ENCODE results near the gene TUBB6.

TUBB6 gene

GRCh38 chr18:12307701-12308385, at the start of gene TUBB6:
Gene TUBB6 (plus strand): TSS chr18:12308241. CDS start chr18:12308293, 52 bp downstream.
- Histone ChIP-seq H3K9me3 (ENCODE audit: control insufficient read depth in 2 of 2, low read length in 2 of 2) (peaks cover 0 to 6% of the 10 kb centered on the region in 2 donors), H3K4me3 (ENCODE audit: low read length in 2 of 2) (peak within 1 kb of the TSS; percentile 90 to 99), H3K4me1 (ENCODE audit: control insufficient read depth, insufficient read depth, low read length) (peaks cover 38% of the 10 kb centered on the region), H3K27me3 (ENCODE audit: control insufficient read depth in 1 of 2, insufficient read depth in 2 of 2, low read length in 2 of 2) (no peaks in the 10 kb centered on the region), H3K9ac (ENCODE audit: low read length in 2 of 2) (peak within 1 kb of the TSS; percentile 89 to 95), H3K27ac (ENCODE audit: low read length) (peak within 1 kb of the TSS; percentile 96), H3K36me3 (ENCODE audit: control insufficient read depth in 2 of 2, insufficient read depth in 2 of 2, low read length in 2 of 2) (peaks cover 12 to 18% of the 10 kb centered on the region in 2 donors)

DNA sequence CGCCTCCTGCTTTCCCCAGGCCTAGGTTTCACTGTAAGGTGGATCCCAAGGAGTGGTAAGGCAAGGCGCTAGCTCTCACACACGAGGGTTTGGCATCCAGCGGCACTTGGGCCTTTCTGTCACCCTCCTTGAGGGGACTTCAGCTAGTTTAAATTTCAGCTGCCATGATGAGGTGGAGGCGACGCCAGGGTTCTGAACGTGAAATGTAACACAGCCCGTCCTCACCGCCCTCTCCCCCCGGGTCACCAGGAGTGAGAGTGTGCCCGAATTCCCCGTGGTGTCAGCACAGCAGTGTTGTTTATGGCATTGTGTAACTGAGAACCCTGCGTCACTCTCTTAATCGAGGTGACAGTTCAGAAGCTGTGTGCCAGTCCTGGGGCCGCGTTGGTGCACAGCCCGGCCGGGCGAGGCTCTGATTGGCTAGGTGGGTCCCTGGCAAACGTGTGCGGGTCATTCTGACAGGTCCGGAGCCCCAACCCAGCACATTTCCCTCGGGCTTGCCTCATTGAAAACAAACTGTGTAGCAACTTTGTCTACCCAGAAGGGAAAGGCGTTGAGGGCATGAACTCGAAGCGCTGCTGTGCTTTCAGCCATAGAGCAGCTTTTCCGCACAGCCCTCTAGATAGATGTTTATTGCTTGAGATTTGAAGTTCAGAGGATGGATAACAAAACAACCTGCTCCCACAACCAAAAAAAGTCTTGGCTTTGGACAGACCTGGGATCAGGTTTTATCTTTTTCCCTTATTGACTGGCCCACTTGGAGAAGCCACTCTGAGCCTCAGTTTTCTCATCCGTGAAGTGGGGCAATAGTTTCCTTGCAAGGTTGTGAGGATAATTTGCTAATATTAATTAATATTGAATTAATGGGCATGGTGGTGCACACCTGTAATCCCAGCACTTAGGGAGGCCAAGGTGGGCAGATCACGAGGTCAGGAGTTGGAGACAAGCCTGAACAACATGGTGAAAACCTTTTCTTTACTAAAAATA, 49.0 kb upstream of the TUBB6 start:
- Histone ChIP-seq H3K9ac (ENCODE audit: low read length in 2 of 2) (no peak overlapping the region), H3K27ac (ENCODE audit: low read length) (no peak overlapping the region), H3K9me3 (ENCODE audit: control insufficient read depth in 2 of 2, low read length in 2 of 2) (no peaks in the 10 kb centered on the region), H3K4me3 (ENCODE audit: low read length in 2 of 2) (no peak overlapping the region), H3K27me3 (ENCODE audit: control insufficient read depth in 1 of 2, insufficient read depth in 2 of 2, low read length in 2 of 2) (peaks cover 15 to 22% of the 10 kb centered on the region in 2 donors), H3K4me1 (ENCODE audit: control insufficient read depth, insufficient read depth, low read length) (peaks cover 8% of the 10 kb centered on the region), H3K36me3 (ENCODE audit: control insufficient read depth in 2 of 2, insufficient read depth in 2 of 2, low read length in 2 of 2) (no peaks in the 10 kb centered on the region)

- Histone ChIP-seq H3K9me3 (ENCODE audit: control insufficient read depth in 2 of 2, low read length in 2 of 2) (no peaks in the 10 kb centered on the region), H3K4me3 (ENCODE audit: low read length in 2 of 2) (no peak overlapping the region), H3K27ac (ENCODE audit: low read length) (no peak overlapping the region), H3K4me1 (ENCODE audit: control insufficient read depth, insufficient read depth, low read length) (no peaks in the 10 kb centered on the region), H3K9ac (ENCODE audit: low read length in 2 of 2) (no peak overlapping the region), H3K36me3 (ENCODE audit: control insufficient read depth in 2 of 2, insufficient read depth in 2 of 2, low read length in 2 of 2) (no peaks in the 10 kb centered on the region), H3K27me3 (ENCODE audit: control insufficient read depth in 1 of 2, insufficient read depth in 2 of 2, low read length in 2 of 2) (peaks cover 0 to 6% of the 10 kb centered on the region in 2 donors)
Measured at GRCh38 chr18:12262748-12263147, 45.3 kb upstream of the TUBB6 start.

GRCh38 chr18:12264864-12265263, 43.2 kb upstream of the TUBB6 start:
- H3K9ac ChIP-seq (ENCODE audit: low read length in 2 of 2), result no peak overlapping the region

GRCh38 chr18:12271376-12272235, 36.4 kb upstream of the TUBB6 start:
- H3K9ac ChIP-seq (ENCODE audit: low read length in 2 of 2), result peak overlapping the region; percentile 72 to 74
- no peaks in the 10 kb centered on the region for H3K27me3 ChIP-seq (ENCODE audit: control insufficient read depth in 1 of 2, insufficient read depth in 2 of 2, low read length in 2 of 2)
- H3K4me3 ChIP-seq (ENCODE audit: low read length in 2 of 2), result peak overlapping the region; percentile 33 to 67
- H3K9me3 ChIP-seq (ENCODE audit: control insufficient read depth in 2 of 2, low read length in 2 of 2), result no peaks in the 10 kb centered on the region
- no peaks in the 10 kb centered on the region for H3K36me3 ChIP-seq (ENCODE audit: control insufficient read depth in 2 of 2, insufficient read depth in 2 of 2, low read length in 2 of 2)
- peak overlapping the region; percentile 76 for H3K27ac ChIP-seq (ENCODE audit: low read length)
- peaks cover 3% of the 10 kb centered on the region for H3K4me1 ChIP-seq (ENCODE audit: control insufficient read depth, insufficient read depth, low read length)

More at GRCh38 chr18:12264864-12265263, 43.2 kb upstream of the TUBB6 start:
- Histone ChIP-seq H3K9me3 (ENCODE audit: control insufficient read depth in 2 of 2, low read length in 2 of 2) (no peaks in the 10 kb centered on the region), H3K36me3 (ENCODE audit: control insufficient read depth in 2 of 2, insufficient read depth in 2 of 2, low read length in 2 of 2) (no peaks in the 10 kb centered on the region), H3K4me1 (ENCODE audit: control insufficient read depth, insufficient read depth, low read length) (no peaks in the 10 kb centered on the region), H3K4me3 (ENCODE audit: low read length in 2 of 2) (no peak overlapping the region), H3K27me3 (ENCODE audit: control insufficient read depth in 1 of 2, insufficient read depth in 2 of 2, low read length in 2 of 2) (peaks cover 0 to 5% of the 10 kb centered on the region in 2 donors), H3K27ac (ENCODE audit: low read length) (no peak overlapping the region)

- Histone ChIP-seq H3K27me3 (ENCODE audit: control insufficient read depth in 1 of 2, insufficient read depth in 2 of 2, low read length in 2 of 2) (no peaks in the 10 kb centered on the region), H3K9me3 (ENCODE audit: control insufficient read depth in 2 of 2, low read length in 2 of 2) (no peaks in the 10 kb centered on the region), H3K36me3 (ENCODE audit: control insufficient read depth in 2 of 2, insufficient read depth in 2 of 2, low read length in 2 of 2) (no peaks in the 10 kb centered on the region), H3K4me3 (ENCODE audit: low read length in 2 of 2) (no peak overlapping the region), H3K27ac (ENCODE audit: low read length) (no peak overlapping the region), H3K4me1 (ENCODE audit: control insufficient read depth, insufficient read depth, low read length) (peaks cover 33% of the 10 kb centered on the region), H3K9ac (ENCODE audit: low read length in 2 of 2) (no peak overlapping the region)
Measured at GRCh38 chr18:12274793-12275192, 33.2 kb upstream of the TUBB6 start.

GRCh38 chr18:12276736-12277554, 31.1 kb upstream of the TUBB6 start:
- Histone ChIP-seq H3K27me3 (ENCODE audit: control insufficient read depth in 1 of 2, insufficient read depth in 2 of 2, low read length in 2 of 2) (no peaks in the 10 kb centered on the region), H3K9ac (ENCODE audit: low read length in 2 of 2) (peak overlapping the region; percentile 29 to 99), H3K27ac (ENCODE audit: low read length) (peak overlapping the region; percentile 100), H3K9me3 (ENCODE audit: control insufficient read depth in 2 of 2, low read length in 2 of 2) (no peaks in the 10 kb centered on the region), H3K4me1 (ENCODE audit: control insufficient read depth, insufficient read depth, low read length) (peaks cover 42% of the 10 kb centered on the region), H3K36me3 (ENCODE audit: control insufficient read depth in 2 of 2, insufficient read depth in 2 of 2, low read length in 2 of 2) (no peaks in the 10 kb centered on the region), H3K4me3 (ENCODE audit: low read length in 2 of 2) (peak overlapping the region in 1 of 2 donors; percentile 77)

- Histone ChIP-seq H3K9ac (ENCODE audit: low read length in 2 of 2) (peak overlapping the region; percentile 99 to 100), H3K9me3 (ENCODE audit: control insufficient read depth in 2 of 2, low read length in 2 of 2) (no peaks in the 10 kb centered on the region), H3K36me3 (ENCODE audit: control insufficient read depth in 2 of 2, insufficient read depth in 2 of 2, low read length in 2 of 2) (no peaks in the 10 kb centered on the region), H3K27me3 (ENCODE audit: control insufficient read depth in 1 of 2, insufficient read depth in 2 of 2, low read length in 2 of 2) (no peaks in the 10 kb centered on the region), H3K4me1 (ENCODE audit: control insufficient read depth, insufficient read depth, low read length) (peaks cover 42% of the 10 kb centered on the region), H3K4me3 (ENCODE audit: low read length in 2 of 2) (peak overlapping the region; percentile 77 to 82), H3K27ac (ENCODE audit: low read length) (peak overlapping the region; percentile 100)
Measured at GRCh38 chr18:12278215-12278671, 29.8 kb upstream of the TUBB6 start.

GRCh38 chr18:12278741-12279682, 29.0 kb upstream of the TUBB6 start:
- no peaks in the 10 kb centered on the region for H3K9me3 ChIP-seq (ENCODE audit: control insufficient read depth in 2 of 2, low read length in 2 of 2)
- H3K36me3 ChIP-seq (ENCODE audit: control insufficient read depth in 2 of 2, insufficient read depth in 2 of 2, low read length in 2 of 2), result no peaks in the 10 kb centered on the region
- peak overlapping the region; percentile 77 to 82 for H3K4me3 ChIP-seq (ENCODE audit: low read length in 2 of 2)
- H3K4me1 ChIP-seq (ENCODE audit: control insufficient read depth, insufficient read depth, low read length), result peaks cover 42% of the 10 kb centered on the region
- H3K9ac ChIP-seq (ENCODE audit: low read length in 2 of 2), result peak overlapping the region; percentile 99 to 100
- no peaks in the 10 kb centered on the region for H3K27me3 ChIP-seq (ENCODE audit: control insufficient read depth in 1 of 2, insufficient read depth in 2 of 2, low read length in 2 of 2)
- peak overlapping the region; percentile 100 for H3K27ac ChIP-seq (ENCODE audit: low read length)
